HG03521 (cell line): ENCODE results near the gene AIF1L.
"Not testable (repeated sequence)": the region's sequence is repeated elsewhere in the genome, so short reads cannot be mapped to it uniquely, and the experiment has no call there.

Experiments used
- ATAC-seq: cut with Tn5 transposase; IDR thresholded peaks from one replicate; pipeline ENCODE4 v1.9.1; 2021; ENCODE audit warnings: mild to moderate bottlenecking, moderate library complexity; ENCODE audit not compliant: unreplicated experiment

Gene AIF1L

GRCh38 chr9:131117762-131118145 is 21.4 kb downstream of the AIF1L start:
- no peak for ATAC-seq

DNA sequence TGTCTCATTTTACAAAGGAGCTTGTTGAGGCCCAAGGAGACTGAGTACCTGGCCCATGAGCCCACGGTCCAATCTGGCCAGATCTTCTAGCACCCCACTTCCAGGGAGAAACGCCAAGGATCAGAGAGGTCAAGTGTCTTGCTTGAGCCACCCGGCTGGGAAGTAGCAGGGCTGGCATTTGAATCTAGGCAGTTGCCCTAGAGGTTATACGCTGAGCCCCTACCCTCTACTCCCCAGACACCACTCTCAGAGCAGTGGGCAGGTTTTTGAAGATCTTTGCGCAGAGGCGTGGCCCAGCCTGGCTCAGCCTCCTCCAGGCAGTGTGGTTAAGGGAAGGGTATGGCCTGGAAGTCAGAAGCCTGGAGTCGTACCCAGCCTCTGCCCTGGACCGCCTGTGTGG is 23.3 kb downstream of the AIF1L start:
- no peak for ATAC-seq

- ATAC-seq = no peak
Observed at GRCh38 chr9:131120620-131121228, 24.4 kb downstream of the AIF1L start.

DNA sequence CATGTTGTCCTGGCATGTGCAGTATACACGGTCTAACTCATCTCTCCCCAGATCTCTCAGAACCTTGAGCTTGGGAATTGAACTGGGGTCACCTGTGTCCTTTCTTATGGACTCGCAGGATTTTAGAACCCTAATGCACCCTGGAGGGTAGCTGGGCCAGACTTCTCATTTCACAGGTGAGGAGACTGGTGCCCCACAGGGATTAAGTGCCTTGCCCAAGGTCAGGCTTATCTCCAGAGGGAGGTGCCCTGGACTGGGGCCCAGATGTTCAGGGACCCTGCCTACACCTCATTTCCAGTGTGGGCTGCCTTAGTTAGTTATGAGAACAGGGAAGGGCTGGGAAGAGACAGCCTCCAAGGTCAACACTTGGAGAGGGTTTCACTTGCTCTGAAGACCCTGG is 25.0 kb downstream of the AIF1L start:
- no peak for ATAC-seq

- ATAC-seq = no peak
Observed at GRCh38 chr9:131122158-131122557, 25.8 kb downstream of the AIF1L start.

GRCh38 chr9:131125038-131125287 is 28.6 kb downstream of the AIF1L start:
- peak; percentile 17 for ATAC-seq

DNA sequence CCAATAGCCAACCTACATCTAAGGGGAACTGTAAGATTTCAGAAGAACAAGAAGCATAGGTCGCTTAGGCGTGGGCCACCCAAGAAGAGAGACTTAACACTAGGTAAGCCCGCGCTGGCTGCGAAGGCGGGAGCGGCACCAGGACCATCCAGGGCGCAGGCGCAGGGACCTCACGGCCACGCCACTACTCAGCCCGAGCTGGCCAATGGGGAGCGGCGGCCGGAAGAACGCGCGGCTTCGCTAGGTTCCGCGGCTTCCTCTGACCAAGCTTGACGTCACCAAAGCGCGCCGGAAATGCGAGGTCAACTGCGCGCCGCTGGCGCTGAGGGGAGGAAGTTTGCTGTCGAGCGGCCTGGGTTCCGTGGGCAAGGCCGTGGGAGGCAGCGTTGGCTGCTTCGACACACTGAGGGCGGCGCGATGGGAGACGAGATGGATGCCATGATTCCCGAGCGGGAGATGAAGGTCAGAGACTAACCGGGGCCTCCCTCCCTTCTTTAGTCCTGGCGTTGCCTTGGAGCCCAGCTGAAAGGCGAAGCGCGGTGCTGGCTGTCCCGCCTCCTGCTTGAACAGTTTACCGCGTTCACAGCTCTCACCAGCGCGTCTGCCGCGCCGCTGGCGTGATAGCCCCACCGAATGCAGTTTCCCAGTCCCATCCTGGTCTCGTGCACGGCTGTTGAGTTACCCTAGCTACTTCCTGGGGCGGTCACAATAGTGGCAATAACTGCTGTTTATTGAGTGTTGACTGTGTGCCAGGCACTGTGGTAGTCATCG is 29.1 kb downstream of the AIF1L start, which contains the start of gene NUP214:
TSS of gene NUP214 (plus strand) at position 299 of the 771 bp plus-strand sequence. CDS start at position 418, 119 bp downstream.
- ATAC-seq = peak; percentile 97

DNA sequence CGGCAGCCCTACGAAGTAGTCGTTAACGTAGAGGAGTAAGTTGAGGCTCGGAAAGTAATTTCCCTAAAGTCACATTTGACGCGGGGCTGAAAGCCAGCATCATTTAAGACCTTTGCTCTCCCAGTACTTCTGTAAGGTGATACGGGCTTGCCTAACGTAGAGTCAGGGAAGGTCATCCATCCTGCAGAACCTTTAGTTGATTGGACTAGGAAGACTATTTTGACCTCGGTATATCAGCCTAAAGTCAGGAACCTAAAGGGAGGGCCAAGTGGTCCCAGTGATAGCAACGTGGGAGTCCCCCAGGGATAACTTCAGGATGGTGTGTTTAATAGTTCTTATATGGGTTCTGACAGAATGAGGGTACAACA is 29.7 kb downstream of the AIF1L start:
- no peak for ATAC-seq

DNA sequence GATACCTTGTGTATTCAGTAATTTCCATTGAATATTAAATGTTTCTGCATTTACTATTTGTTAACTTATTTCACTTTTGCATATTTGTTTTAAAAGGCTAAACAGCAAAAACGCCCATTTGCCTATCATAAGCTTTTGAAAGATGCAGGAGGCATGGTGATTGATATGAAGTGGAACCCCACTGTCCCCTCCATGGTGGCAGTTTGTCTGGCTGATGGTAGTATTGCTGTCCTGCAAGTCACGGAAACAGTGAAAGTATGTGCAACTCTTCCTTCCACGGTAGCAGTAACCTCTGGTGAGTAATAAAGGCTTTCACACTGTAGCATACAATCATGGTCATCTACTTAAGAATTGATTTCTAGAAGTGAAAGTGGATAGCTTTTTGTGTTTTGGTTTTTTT is 32.9 kb downstream of the AIF1L start:
- no peak for ATAC-seq

- no peak for ATAC-seq
Observed at GRCh38 chr9:131138676-131139075, 42.3 kb downstream of the AIF1L start.

GRCh38 chr9:131140112-131140511 is 43.8 kb downstream of the AIF1L start:
- no peak for ATAC-seq

DNA sequence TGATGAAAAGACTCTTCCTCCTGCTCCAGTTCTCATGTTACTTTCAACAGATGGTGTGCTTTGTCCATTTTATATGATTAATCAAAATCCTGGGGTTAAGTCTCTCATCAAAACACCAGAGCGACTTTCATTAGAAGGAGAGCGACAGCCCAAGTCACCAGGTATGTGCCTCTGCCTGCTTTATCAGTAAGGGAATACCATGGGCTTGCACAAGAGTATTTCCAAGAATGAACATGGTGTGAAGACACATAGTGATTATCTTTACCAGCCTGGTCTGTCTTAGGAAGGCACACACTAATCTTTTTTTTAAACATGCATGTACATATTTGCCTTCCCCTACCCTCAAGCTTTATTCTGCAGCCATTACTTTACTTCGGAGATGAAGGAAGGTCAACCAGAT is 44.2 kb downstream of the AIF1L start:
- ATAC-seq = no peak

GRCh38 chr9:131142160-131142559 is 45.8 kb downstream of the AIF1L start:
- no peak for ATAC-seq

- no peak for ATAC-seq
Observed at GRCh38 chr9:131144201-131144600, 47.9 kb downstream of the AIF1L start.

DNA sequence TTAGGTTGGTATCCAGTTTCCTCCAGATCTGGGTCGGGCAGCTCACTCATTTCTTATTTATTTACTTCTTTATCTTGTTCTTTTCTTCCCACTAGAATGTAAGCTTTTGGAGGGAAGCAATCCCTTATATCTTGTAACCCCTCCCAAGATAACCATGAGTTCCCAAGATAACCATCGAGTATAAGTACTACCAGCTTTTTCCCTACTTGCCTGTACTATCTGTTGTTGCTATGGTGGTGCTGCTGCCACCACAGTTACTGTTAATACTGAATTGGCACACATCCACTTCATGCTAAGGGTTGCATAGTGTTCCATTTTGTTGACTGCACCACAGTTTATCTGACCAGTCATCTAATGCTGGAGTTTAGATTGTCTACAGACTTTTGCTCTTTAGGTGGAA is 48.9 kb downstream of the AIF1L start:
- ATAC-seq = no peak

GRCh38 chr9:131146186-131146585 is 49.9 kb downstream of the AIF1L start:
- no peak for ATAC-seq

DNA sequence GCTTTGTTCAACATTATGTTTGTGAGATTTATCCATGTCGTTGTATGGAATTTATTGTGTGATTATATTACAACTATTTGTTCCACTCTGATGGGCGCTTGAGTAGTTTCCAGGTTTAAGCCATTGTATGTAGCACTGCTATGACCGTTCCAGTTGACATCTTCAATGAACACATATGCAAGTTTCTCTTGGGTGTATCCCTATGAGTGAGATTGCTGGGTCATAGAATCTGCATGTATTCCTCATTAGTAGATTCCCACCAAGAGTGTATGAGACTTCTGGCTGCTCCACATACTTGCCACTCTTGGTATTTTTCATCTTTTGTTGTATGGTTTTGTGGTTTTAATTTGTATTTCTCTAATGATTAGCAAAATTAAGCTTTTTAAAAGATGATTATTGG is 51.9 kb downstream of the AIF1L start:
- ATAC-seq = no peak

- no peak for ATAC-seq
Observed at GRCh38 chr9:131148966-131149687, 52.8 kb downstream of the AIF1L start.

DNA sequence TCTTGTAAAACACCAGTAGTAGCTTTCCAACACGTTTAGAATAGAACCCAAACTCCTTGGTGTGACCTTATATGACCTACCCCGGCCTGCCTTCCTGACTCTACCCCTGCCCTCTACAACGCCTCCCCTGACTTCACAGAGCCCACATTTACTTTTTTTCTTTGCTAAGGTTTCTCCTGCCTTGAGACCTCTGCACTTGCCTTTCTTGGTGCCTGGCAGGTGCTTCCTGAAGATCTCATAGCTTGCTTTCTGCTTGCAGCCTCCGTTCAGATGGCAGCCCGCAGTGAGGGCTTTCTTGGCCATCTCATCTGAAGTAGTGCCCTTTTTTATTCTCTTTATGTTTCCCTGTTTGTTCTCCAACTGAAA is 53.3 kb downstream of the AIF1L start:
- ATAC-seq = no peak

- ATAC-seq = no peak
Observed at GRCh38 chr9:131153595-131153994, 57.3 kb downstream of the AIF1L start.

- ATAC-seq = not testable (repeated sequence)
Observed at GRCh38 chr9:131158673-131159072, 62.3 kb downstream of the AIF1L start.

DNA sequence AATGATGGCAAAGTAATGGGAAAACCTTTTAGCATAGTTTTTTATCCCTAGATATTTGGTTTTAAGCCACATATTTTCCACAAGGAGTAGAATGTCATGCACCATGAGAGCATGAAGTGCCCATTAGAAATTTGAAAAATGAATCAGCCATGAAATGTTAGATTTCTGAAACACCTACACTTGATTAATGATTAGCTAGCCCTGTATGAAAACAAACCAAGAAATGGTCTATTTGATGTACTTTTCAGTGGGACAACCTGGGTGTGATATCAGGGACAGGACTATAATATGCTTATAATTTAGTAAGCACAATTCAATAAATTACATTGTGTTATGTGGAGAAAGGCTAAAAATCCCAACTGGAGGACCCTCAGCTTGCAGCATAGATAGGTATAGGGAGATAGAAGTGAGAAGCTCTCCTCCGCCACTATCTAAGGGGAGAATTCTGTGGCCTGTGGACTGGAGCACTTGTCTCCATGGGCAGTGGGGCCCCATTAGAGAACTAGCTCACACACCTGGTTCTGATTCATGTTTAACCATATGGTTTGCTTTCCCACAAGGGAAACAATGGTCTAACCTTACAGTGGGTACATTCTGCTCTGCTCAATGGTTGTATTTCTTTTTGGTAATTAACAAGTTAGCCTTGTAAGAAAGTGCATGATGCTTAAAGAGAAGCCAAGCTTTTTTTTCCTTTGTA is 64.2 kb downstream of the AIF1L start:
- ATAC-seq = no peak
